ENCODE data around the gene KIF16B. TPM values are rescaled to one million over a fixed set of nuclear protein-coding genes. Genes with fewer than 3 reads are reported as not detected.

KIF16B gene
- polyA plus RNA-seq, 1 experiment = 10.2 TPM

GRCh38 chr20:16283978-16284377 lies 289.3 kb downstream of the KIF16B start:
- no peak overlapping the region for H3K27ac ChIP-seq (ENCODE audit: low read depth, low read length)
- POLR2A ChIA-PET = no interaction called here
- no peak for DNase-seq (ENCODE audit: low read depth, low spot score)
- no peak for TF ChIP-seq CTCF (IDR thresholded peaks at IDR 0.05; ENCODE audit: low read depth, low read length)
- no peak overlapping the region for H3K4me3 ChIP-seq (ENCODE audit: low read depth, low read length)
- peaks cover 5% of the 10 kb centered on the region; the same call in 1 of the 2 replicates for H3K9me3 ChIP-seq (ENCODE audit: control insufficient read depth, insufficient read depth, low read length)
- CTCF ChIA-PET = no interaction called here
- H3K27me3 ChIP-seq (ENCODE audit: control insufficient read depth, insufficient read depth, low read length) = no peaks in the 10 kb centered on the region

DNA sequence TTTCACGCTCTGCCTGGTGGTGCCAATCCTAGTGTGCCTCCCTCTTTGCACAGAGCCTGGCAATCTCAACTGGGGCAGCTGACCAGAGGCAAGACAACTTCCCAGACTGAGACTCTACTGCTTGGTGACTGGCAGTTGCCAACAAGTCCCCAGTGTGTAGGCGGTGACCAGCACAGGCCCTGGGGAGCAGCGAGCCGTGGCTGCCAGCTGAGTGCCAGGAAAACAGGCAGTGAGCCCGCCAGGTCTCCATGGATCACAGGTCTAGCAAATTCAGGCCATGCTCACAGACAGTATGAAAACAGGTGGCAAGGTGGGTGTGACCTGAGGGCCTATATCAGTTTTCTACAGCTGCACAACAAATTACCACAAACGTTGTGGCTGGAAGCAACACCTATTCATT lies 289.9 kb downstream of the KIF16B start:
- Histone ChIP-seq H3K9me3 (ENCODE audit: control insufficient read depth, insufficient read depth, low read length) (peaks cover 5% of the 10 kb centered on the region; the same call in 1 of the 2 replicates), H3K27ac (ENCODE audit: low read depth, low read length) (no peak overlapping the region), H3K27me3 (ENCODE audit: control insufficient read depth, insufficient read depth, low read length) (no peaks in the 10 kb centered on the region), H3K4me3 (ENCODE audit: low read depth, low read length) (no peak overlapping the region)
- TF ChIP-seq CTCF (IDR thresholded peaks at IDR 0.05; ENCODE audit: low read depth, low read length) = no peak
- ChIA-PET CTCF (no interaction called here), POLR2A (no interaction called here)
- no peak for DNase-seq (ENCODE audit: low read depth, low spot score)

DNA sequence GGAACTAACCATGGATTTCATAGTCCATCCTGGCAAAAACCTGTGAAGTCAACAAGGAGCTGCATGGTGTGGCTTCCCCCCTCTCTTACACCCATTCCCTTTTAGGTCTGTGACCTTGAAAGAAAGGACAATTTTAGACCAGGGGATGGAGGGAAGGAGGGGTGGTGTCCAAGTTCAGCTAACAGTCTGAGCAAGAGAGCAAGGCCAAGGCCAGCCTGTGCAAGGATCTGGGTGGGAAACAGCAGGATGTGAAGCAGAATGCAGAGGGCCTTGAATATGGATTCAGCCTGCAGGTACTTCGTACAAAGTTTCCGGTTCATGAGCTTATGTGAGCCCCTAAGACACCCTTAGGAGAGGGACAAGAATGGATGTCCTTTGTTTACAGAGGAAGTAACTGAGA lies 293.0 kb downstream of the KIF16B start:
- ChIA-PET POLR2A (no interaction called here), CTCF (interaction anchor here (2.6 kb wide), 1 partner anchor 196 kb away, joined by 18 read pairs; no protein-coding TSS in a partner anchor)
- no peak for TF ChIP-seq CTCF (IDR thresholded peaks at IDR 0.05; ENCODE audit: low read depth, low read length)

GRCh38 chr20:16279320-16279719 lies 293.9 kb downstream of the KIF16B start:
- CTCF ChIA-PET = interaction anchor here (0.6 to 2.6 kb wide), 5 partner anchors 12 to 458 kb away, joined by 3 to 18 read pairs (median 3); no protein-coding TSS in a partner anchor
- H3K4me3 ChIP-seq (ENCODE audit: low read depth, low read length) = no peak overlapping the region
- POLR2A ChIA-PET = no interaction called here
- H3K27ac ChIP-seq (ENCODE audit: low read depth, low read length) = no peak overlapping the region
- no peak for TF ChIP-seq CTCF (IDR thresholded peaks at IDR 0.05; ENCODE audit: low read depth, low read length)
- no peak for DNase-seq (ENCODE audit: low read depth, low spot score)
- no peaks in the 10 kb centered on the region for H3K27me3 ChIP-seq (ENCODE audit: control insufficient read depth, insufficient read depth, low read length)
- peaks cover 5% of the 10 kb centered on the region; the same call in 1 of the 2 replicates for H3K9me3 ChIP-seq (ENCODE audit: control insufficient read depth, insufficient read depth, low read length)

More for the DNA sequence above, 293.0 kb downstream of the KIF16B start:
- Histone ChIP-seq H3K27ac (ENCODE audit: low read depth, low read length) (no peak overlapping the region), H3K4me3 (ENCODE audit: low read depth, low read length) (no peak overlapping the region), H3K9me3 (ENCODE audit: control insufficient read depth, insufficient read depth, low read length) (peaks cover 5% of the 10 kb centered on the region; the same call in 1 of the 2 replicates), H3K27me3 (ENCODE audit: control insufficient read depth, insufficient read depth, low read length) (no peaks in the 10 kb centered on the region)
- no peak for DNase-seq (ENCODE audit: low read depth, low spot score)

GRCh38 chr20:16273812-16274555 lies 299.3 kb downstream of the KIF16B start:
- no peak for DNase-seq (ENCODE audit: low read depth, low spot score)
- POLR2A ChIA-PET = no interaction called here
- no peak for TF ChIP-seq CTCF (IDR thresholded peaks at IDR 0.05; ENCODE audit: low read depth, low read length)
- H3K27me3 ChIP-seq (ENCODE audit: control insufficient read depth, insufficient read depth, low read length) = no peaks in the 10 kb centered on the region
- no peak overlapping the region for H3K27ac ChIP-seq (ENCODE audit: low read depth, low read length)
- H3K4me3 ChIP-seq (ENCODE audit: low read depth, low read length) = no peak overlapping the region
- H3K9me3 ChIP-seq (ENCODE audit: control insufficient read depth, insufficient read depth, low read length) = no peaks in the 10 kb centered on the region
- CTCF ChIA-PET = no interaction called here

Data from AG04450 (cell line).